Measurements from ENCODE around the gene MRPL49.
"Not testable (repeated sequence)": the region's sequence is repeated elsewhere in the genome, so short reads cannot be mapped to it uniquely, and the experiment has no call there.

The MRPL49 gene

DNA sequence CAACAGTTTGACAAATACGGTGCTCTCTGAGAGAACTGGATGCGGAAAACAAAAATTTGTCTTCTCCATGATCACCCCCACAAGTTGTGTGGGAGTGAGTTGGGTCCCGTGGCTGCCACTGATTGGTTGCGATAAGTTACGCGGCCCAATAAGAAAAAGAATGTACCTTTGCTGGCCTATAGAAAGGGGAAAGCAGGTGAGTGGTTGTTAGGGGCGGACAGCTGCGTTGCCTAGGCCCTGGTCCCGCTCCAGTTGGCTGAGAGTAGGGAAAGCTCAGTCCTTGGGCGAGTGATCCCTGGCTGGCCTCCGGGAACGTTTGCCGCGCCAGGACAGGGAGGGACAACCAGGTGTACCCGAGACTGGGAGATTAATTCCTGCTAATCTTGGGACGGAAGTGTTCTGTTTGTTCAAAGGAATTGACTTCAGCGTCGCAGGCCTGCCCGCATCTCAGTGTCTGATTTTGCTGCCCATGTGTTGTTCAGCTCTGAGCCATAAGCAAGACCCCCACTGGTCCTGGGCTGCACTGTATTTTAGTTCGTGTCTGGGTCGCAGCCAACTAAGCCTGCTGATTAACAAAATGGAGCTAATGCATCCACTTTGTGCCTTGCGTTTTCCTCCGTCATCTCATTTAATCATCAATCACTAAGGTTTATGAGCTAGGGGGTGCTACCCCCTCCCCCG lies 13.0 kb downstream of the MRPL49 start:
- peak; percentile 43 for FAIRE-seq

GRCh38 chr11:65135633-65136145 lies 13.6 kb downstream of the MRPL49 start:
- FAIRE-seq = no peak

- FAIRE-seq = no peak
These were observed 14.5 kb downstream of the MRPL49 start for GRCh38 chr11:65136515-65137096.

DNA sequence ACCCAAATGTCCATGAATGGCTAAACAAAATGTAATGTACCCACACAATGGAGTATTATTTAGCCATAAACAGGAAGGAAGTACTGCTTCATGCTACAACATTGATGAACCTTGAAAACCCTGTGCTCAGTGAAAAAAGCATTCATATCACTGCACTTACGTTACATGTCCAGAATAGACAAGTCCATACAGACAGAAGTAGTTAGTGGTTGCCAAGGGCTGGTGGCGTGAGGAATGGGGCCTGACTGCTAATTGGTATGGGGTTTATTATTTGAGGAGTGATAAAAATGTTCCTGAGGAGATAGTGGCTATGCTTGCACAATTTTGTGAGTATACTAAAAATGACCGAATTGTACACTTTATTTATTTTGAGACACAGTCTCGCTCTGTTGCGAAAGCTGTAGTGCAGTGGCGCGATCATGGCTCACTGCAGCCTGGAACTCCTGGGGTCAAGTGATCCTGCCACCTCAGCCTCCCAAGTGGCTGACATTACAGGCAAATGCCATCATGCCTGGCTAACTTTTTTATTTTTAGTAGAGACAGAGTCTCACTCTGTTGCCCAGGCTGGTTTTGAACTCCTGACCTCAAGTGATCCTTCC lies 19.9 kb downstream of the MRPL49 start:
- no peak for FAIRE-seq

DNA sequence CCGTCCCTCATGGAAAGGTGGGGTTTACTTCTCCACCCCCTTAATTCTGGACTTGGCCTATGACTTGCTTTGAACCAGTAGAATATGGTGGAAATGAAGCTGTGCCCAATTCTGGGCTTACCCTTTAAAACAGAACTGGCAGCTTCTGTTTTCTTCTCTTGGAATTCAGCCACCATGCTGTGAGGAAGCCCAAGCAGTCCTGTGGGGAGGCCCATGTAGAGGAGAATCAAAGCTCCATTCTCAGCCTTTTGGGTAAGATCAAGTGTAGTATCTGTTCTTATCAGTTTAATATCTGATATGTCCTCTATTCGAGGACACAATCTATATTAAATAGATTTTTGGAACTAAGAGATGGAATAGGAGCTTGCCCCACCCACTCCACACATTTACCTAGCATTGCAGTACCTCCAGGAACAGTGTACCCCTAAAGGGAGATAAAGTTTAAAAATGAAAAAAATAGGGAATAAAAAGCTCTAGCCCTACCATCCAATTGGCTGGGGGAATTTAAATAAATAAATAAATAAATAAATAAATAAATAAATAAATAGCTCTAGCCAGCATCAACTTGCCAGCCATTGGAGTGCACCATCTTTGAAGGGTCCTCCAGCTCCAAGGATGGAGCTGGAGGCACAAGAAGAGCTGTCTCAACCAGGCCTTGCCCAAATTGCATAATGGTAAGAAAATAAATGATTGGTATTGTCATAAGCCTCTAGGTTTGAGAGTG lies 25.4 kb downstream of the MRPL49 start:
- no peak for FAIRE-seq

- no peak for FAIRE-seq
These were observed 26.5 kb downstream of the MRPL49 start for GRCh38 chr11:65148657-65149056.

DNA sequence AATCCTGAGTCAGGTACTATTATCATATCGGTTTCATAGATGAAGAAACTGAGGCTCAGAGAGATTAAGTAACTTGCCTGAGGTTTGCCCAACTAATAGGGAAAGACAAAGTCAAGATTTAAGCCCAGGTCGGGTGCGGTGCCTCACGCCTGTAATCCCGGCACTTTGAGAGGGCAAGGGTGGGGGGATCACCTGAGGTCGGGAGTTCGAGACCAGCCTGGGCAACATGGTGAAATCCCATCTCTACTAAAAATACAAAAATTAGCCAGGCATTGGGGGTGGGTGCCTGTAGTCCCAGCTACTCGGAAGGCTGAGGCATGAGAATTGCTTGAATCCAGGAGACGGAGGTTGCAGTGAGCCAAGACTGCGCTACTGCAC lies 28.0 kb downstream of the MRPL49 start:
- FAIRE-seq = not testable (repeated sequence)

- FAIRE-seq = no peak
These were observed 28.6 kb downstream of the MRPL49 start for GRCh38 chr11:65150509-65151299.

- FAIRE-seq = no peak
These were observed 29.3 kb downstream of the MRPL49 start for GRCh38 chr11:65151331-65151899.

GRCh38 chr11:65152122-65152521 lies 30.0 kb downstream of the MRPL49 start:
- FAIRE-seq = no peak

DNA sequence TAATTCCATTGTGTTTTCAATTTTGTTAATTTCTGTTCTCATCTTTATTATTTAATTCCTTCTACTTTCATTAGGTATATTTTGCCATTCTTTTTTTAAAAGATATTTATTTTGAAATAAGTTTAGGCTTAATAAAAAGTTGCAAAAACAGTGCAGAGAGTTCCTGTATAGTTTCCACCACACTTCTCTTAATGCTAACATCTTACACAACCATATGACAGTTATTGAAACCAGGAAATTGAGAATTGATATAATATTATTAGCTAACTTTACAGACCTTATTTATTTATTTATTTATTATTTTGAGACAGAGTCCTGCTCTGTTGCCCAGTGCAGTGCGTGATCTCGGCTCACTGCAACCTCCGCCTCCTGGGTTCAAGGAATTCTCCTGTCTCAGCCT lies 34.1 kb downstream of the MRPL49 start:
- no peak for FAIRE-seq

- FAIRE-seq = no peak
These were observed 34.8 kb downstream of the MRPL49 start for GRCh38 chr11:65156926-65157325.

DNA sequence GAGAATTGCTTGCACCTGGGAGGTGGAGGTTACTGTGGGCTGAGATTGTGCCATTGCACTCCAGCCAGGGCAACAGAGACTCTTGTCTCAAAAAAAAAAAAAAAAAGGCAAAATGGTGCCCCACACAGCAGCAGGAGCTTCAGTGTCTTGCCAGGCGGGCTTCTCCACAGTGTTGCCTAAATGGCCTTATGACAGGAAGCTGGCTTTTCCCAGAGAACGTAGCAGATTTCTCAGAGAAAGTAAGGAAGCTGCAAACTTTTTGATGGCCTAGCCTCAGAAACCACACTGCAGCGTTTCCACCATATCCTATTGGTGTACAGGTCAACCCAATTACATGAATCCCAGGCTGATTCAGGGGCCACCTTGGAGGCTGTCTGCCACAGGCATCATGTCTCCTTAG lies 35.2 kb downstream of the MRPL49 start:
- FAIRE-seq = no peak

GRCh38 chr11:65159012-65159411 lies 36.9 kb downstream of the MRPL49 start:
- no peak for FAIRE-seq

GRCh38 chr11:65160643-65161042 lies 38.5 kb downstream of the MRPL49 start:
- no peak for FAIRE-seq

DNA sequence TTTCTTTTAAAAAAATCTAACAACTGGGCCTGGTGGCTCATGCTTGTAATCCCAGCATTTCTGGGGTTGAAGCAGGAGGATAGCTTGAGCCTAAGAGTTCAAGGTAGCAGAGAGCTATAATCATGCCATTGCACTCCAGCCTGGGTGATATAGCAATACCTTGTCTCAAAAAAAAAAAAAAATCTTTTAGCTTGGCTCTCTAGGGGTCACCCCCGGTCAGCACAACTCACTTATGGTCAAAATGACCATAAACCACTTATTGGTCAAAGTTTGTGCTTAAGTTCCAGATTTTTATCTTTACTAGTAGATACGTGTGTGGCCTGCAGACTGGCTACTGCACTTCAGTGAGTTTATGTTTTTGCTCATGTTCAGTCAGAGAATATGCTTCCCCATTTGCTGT lies 41.6 kb downstream of the MRPL49 start:
- FAIRE-seq = no peak

GRCh38 chr11:65165410-65166317 lies 43.5 kb downstream of the MRPL49 start:
- FAIRE-seq = no peak

DNA sequence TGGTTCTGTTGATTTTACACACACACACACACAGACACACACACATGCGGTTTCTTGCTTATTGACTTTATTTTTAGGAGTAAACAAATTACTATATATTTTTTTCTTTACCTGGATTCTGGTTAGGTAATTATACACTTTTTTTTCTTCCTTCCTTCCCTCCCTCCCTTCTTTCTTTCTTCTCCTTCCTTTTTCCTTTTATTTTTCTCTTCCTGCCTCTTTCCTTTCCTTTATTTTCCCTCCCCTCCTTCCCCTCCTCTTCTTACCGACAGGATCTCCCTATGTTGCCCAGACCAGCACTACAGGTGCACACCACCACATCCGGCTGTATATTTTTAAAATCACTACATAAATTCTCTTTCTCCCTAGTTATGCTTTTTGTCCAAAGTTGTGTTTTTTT lies 44.8 kb downstream of the MRPL49 start:
- FAIRE-seq = no peak

- no peak for FAIRE-seq
These were observed 45.5 kb downstream of the MRPL49 start for GRCh38 chr11:65167656-65168055.

DNA sequence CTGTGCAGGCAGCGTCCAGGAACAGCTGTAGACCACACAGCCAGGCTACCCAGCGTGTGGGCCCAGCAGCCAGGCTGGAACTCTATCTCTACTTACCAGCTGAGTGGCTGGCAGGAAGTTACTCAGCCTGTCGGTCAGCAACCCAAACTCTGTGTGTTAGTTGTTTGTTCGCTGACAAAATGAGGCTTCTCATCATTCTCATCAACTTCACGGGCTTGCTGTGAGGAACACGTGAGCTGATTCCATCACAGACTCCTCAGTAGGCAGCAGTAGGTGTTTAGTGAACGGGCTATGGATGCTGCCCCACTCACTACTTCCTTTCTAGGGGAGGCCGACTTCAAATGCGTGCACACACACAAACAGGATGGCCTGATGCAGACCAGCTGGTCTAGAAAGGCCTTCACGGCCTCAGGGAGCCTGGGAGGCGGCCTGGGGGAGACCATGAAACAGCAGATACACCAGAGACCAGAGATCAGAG lies 47.1 kb downstream of the MRPL49 start:
- FAIRE-seq = no peak

- no peak for FAIRE-seq
These were observed 48.0 kb downstream of the MRPL49 start, which contains the start of gene SPDYC for GRCh38 chr11:65170058-65170534. SPDYC (plus strand) TSS chr11:65170233; CDS start chr11:65171358, 1,125 bp downstream.

Measured in colon (tissue), 2 donors.